VCaP (cell line): ENCODE data around the gene TNIP1.
A peak's percentile ranks its signal among the peaks of the same experiment; 100 is the strongest.

Experiments
- H3K27ac ChIP-seq: fragments of 450-650 bp; 2 replicates; pipeline ENCODE4 v1.5.1; 2017
- TF ChIP-seq, protein P1 (sequence below): fragments of 450-650 bp; conservative IDR thresholded peaks from 2 replicates; pipeline ENCODE4 v1.5.1; 2017; ENCODE audit warnings: mild to moderate bottlenecking, moderate library complexity

The TNIP1 gene

DNA sequence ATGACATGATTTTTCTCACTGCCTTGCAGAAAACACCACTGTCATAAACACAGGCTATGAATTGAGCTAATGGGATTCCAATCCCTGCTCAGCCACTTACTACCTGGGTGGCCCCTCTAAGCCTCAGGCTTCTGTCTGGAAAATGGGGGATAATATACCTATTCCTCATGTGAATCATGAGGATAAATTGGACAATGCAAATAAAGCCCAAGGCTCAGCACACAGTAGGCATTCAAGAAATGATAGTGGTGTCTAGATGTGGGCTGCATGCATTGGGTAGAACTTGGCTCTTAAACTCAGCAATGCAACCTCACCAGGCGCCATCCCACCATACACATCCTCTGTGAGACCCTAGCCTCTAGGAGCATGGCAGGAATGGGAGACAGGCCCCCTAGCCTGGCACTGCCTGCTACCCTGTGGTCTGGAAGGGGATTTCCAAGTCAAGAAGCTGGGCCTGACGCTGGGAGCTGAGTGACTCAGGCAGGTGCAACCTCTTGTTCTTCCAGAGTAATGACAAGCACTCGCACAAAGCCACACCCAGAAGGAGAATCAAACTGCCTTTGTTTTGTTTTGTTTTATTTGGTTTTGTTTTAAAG, 2.3 kb upstream of the TNIP1 start:
- H3K27ac ChIP-seq = no peak overlapping the region
- TF ChIP-seq, protein P1, sequence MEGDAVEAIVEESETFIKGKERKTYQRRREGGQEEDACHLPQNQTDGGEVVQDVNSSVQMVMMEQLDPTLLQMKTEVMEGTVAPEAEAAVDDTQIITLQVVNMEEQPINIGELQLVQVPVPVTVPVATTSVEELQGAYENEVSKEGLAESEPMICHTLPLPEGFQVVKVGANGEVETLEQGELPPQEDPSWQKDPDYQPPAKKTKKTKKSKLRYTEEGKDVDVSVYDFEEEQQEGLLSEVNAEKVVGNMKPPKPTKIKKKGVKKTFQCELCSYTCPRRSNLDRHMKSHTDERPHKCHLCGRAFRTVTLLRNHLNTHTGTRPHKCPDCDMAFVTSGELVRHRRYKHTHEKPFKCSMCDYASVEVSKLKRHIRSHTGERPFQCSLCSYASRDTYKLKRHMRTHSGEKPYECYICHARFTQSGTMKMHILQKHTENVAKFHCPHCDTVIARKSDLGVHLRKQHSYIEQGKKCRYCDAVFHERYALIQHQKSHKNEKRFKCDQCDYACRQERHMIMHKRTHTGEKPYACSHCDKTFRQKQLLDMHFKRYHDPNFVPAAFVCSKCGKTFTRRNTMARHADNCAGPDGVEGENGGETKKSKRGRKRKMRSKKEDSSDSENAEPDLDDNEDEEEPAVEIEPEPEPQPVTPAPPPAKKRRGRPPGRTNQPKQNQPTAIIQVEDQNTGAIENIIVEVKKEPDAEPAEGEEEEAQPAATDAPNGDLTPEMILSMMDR = no peak

- TF ChIP-seq, protein P1 = no peak
- peak overlapping the region; percentile 96 for H3K27ac ChIP-seq
These were observed 1.6 kb upstream of the TNIP1 start for GRCh38 chr5:151082282-151082902.

- H3K27ac ChIP-seq = peak overlapping the region; percentile 96
- TF ChIP-seq, protein P1 = no peak
These were observed 822 bp upstream of the TNIP1 start for GRCh38 chr5:151081431-151082281.

GRCh38 chr5:151079838-151080612, 809 bp downstream of the TNIP1 start:
- TF ChIP-seq, protein P1 = no peak
- H3K27ac ChIP-seq = peak overlapping the region; percentile 96

- TF ChIP-seq, protein P1 = no peak
- H3K27ac ChIP-seq = peak overlapping the region; percentile 96; the same call in 1 of the 2 replicates
These were observed 2.2 kb downstream of the TNIP1 start for GRCh38 chr5:151078490-151079262.

GRCh38 chr5:151077967-151078366, 2.9 kb downstream of the TNIP1 start:
- TF ChIP-seq, protein P1 = no peak
- no peak overlapping the region for H3K27ac ChIP-seq
